Measurements from ENCODE around the gene GALR1.

GALR1 gene

GRCh38 chr18:77220726-77221125 lies 28.9 kb upstream of the GALR1 start:
- H3K9ac ChIP-seq (ENCODE audit: low read length) = no peak overlapping the region
- no peaks in the 10 kb centered on the region for H3K79me2 ChIP-seq (ENCODE audit: low read length)
- no peak overlapping the region for H3K27ac ChIP-seq (ENCODE audit: low read length)
- H3K27me3 ChIP-seq (ENCODE audit: low read depth, low read length) = peaks cover 23% of the 10 kb centered on the region; the same call in 1 of the 2 replicates
- H3K36me3 ChIP-seq (replicated peaks; ENCODE audit: low read depth, low read length) = no peaks in the 10 kb centered on the region
- TF ChIP-seq EZH2phosphoT487 (IDR thresholded peaks at IDR 0.05; ENCODE audit: low read depth) (no peak), CTCF (IDR thresholded peaks at IDR 0.05; ENCODE audit: low read depth, low read length) (no peak)
- no peak overlapping the region for H3K4me3 ChIP-seq (ENCODE audit: low read length)
- H4K20me1 ChIP-seq (ENCODE audit: insufficient read depth, low read length) = no peaks in the 10 kb centered on the region
- no peak overlapping the region for H2AFZ ChIP-seq (ENCODE audit: low read depth, low read length)
- H3K4me2 ChIP-seq (ENCODE audit: low read length) = no peak overlapping the region
- no peaks in the 10 kb centered on the region; the same call in 1 of the 2 replicates for H3K9me3 ChIP-seq (ENCODE audit: insufficient read depth, low read length)
- H3K4me1 ChIP-seq (ENCODE audit: low read length) = no peaks in the 10 kb centered on the region

DNA sequence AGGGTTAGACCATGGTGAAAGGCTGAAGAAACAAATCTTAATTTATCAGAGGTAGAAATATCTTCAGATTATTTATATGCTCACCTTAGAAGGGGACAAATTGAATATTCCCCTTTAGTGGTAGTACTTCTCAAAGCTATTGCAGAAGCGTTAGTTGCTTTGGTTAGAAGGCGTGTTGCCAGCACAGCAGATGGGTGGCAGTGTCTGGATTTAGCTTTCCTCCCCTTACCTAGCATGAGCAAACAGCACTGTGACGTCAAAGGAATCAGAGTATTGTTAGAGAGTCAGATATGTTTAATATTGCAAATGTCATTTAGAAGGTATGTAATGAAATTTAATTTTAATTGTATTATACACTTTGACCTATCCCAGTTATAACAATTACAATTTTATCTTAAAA lies 27.2 kb upstream of the GALR1 start:
- Histone ChIP-seq H3K27ac (ENCODE audit: low read length) (no peak overlapping the region), H3K27me3 (ENCODE audit: low read depth, low read length) (peaks cover 13% of the 10 kb centered on the region; the same call in 1 of the 2 replicates), H2AFZ (ENCODE audit: low read depth, low read length) (no peak overlapping the region), H3K36me3 (replicated peaks; ENCODE audit: low read depth, low read length) (no peaks in the 10 kb centered on the region), H3K79me2 (ENCODE audit: low read length) (no peaks in the 10 kb centered on the region), H4K20me1 (ENCODE audit: insufficient read depth, low read length) (no peaks in the 10 kb centered on the region), H3K9ac (ENCODE audit: low read length) (no peak overlapping the region), H3K4me3 (ENCODE audit: low read length) (no peak overlapping the region), H3K9me3 (ENCODE audit: insufficient read depth, low read length) (no peaks in the 10 kb centered on the region), H3K4me2 (ENCODE audit: low read length) (no peak overlapping the region), H3K4me1 (ENCODE audit: low read length) (no peaks in the 10 kb centered on the region)
- no peak for TF ChIP-seq CTCF (IDR thresholded peaks at IDR 0.05; ENCODE audit: low read depth, low read length)
- no peak for TF ChIP-seq EZH2phosphoT487 (IDR thresholded peaks at IDR 0.05; ENCODE audit: low read depth)

DNA sequence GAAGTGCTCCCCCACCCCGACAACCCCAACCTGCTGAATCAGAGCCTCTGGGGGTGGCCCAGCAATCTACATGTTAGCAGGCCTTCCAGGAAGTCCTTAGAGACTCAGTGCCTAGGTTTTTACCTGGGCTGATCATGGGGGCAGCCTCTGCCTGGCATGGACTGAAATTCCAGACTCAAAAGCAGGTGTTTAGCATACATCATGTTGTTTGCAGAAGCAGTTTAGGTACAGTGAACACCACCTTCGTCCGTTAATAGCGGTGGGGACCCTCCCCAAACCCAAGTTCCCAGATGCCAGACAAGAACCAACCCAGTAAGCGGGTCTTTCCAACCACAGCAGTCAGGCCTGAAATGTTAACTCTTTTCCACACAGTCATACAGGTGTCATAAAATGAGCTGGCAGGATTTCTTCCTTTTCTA lies 26.4 kb upstream of the GALR1 start:
- Histone ChIP-seq H3K27me3 (ENCODE audit: low read depth, low read length) (peaks cover 13% of the 10 kb centered on the region; the same call in 1 of the 2 replicates), H4K20me1 (ENCODE audit: insufficient read depth, low read length) (no peaks in the 10 kb centered on the region), H3K4me3 (ENCODE audit: low read length) (no peak overlapping the region), H3K4me2 (ENCODE audit: low read length) (no peak overlapping the region), H2AFZ (ENCODE audit: low read depth, low read length) (no peak overlapping the region), H3K36me3 (replicated peaks; ENCODE audit: low read depth, low read length) (no peaks in the 10 kb centered on the region), H3K9me3 (ENCODE audit: insufficient read depth, low read length) (no peaks in the 10 kb centered on the region), H3K4me1 (ENCODE audit: low read length) (no peaks in the 10 kb centered on the region), H3K27ac (ENCODE audit: low read length) (no peak overlapping the region), H3K9ac (ENCODE audit: low read length) (no peak overlapping the region), H3K79me2 (ENCODE audit: low read length) (no peaks in the 10 kb centered on the region)
- TF ChIP-seq EZH2phosphoT487 (IDR thresholded peaks at IDR 0.05; ENCODE audit: low read depth) = no peak
- no peak for TF ChIP-seq CTCF (IDR thresholded peaks at IDR 0.05; ENCODE audit: low read depth, low read length)

DNA sequence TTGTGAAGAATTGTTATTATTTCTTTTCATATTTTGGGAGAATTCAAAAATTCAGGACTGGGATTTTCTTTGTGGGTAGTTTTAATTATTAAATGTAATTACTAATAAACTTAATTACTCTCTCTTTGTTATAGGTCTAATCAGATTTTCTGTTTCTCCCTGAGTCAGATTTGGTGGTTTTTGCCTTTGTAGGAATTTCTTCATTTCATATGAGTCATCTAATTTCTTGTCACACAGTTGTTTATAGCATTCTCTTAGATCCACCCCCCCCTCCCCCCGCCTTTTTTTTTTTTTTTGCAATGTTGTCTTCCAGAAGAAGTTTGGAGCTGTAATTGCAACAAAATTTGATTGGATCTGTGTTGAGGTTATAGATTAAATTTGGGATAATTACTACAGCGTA lies 26.0 kb upstream of the GALR1 start:
- Histone ChIP-seq H3K4me2 (ENCODE audit: low read length) (no peak overlapping the region), H3K27me3 (ENCODE audit: low read depth, low read length) (peaks cover 13% of the 10 kb centered on the region; the same call in 1 of the 2 replicates), H3K9ac (ENCODE audit: low read length) (no peak overlapping the region), H3K9me3 (ENCODE audit: insufficient read depth, low read length) (no peaks in the 10 kb centered on the region), H3K79me2 (ENCODE audit: low read length) (no peaks in the 10 kb centered on the region), H2AFZ (ENCODE audit: low read depth, low read length) (no peak overlapping the region), H3K27ac (ENCODE audit: low read length) (no peak overlapping the region), H3K36me3 (replicated peaks; ENCODE audit: low read depth, low read length) (no peaks in the 10 kb centered on the region), H3K4me3 (ENCODE audit: low read length) (no peak overlapping the region), H4K20me1 (ENCODE audit: insufficient read depth, low read length) (no peaks in the 10 kb centered on the region), H3K4me1 (ENCODE audit: low read length) (no peaks in the 10 kb centered on the region)
- TF ChIP-seq CTCF (IDR thresholded peaks at IDR 0.05; ENCODE audit: low read depth, low read length) (no peak), EZH2phosphoT487 (IDR thresholded peaks at IDR 0.05; ENCODE audit: low read depth) (no peak)

All from OCI-LY3 (cell line).